Sigmoid colon (tissue), 4 donors: ENCODE results near the gene PSMD10.
A peak's percentile ranks its signal among the peaks of the same experiment; 100 is the strongest.

ENCODE experiments used
- CTCF ChIP-seq, 4 experiments: fragments of 450-650 bp in 3 of 4; fragments of 200-600 bp in 1 of 4; IDR thresholded peaks; one replicate each; pipeline ENCODE4 v1.5.1; 2016 to 2019; ENCODE audit warnings: antibody characterized with exemption in 4 of 4, mild to moderate bottlenecking in 3 of 4, moderate library complexity in 2 of 4
- EP300 ChIP-seq, 4 donors: sonication (generic); formaldehyde crosslinking; IDR thresholded peaks; one replicate each; pipeline ENCODE4 v1.6.1; 2017; ENCODE audit warnings: antibody characterized with exemption in 4 of 4
- POLR2A ChIP-seq, 2 donors: fragments of 450-650 bp; IDR thresholded peaks; one replicate each; pipeline ENCODE4 v1.6.1; 2016; ENCODE audit warnings: antibody characterized with exemption in 2 of 2, mild to moderate bottlenecking in 2 of 2, moderate library complexity in 2 of 2
- POLR2AphosphoS5 ChIP-seq, 4 donors: sonication (generic); formaldehyde crosslinking; IDR thresholded peaks; one replicate each; pipeline ENCODE4 v1.6.1; 2017; ENCODE audit warnings: antibody characterized with exemption in 4 of 4

- peak in 1 of 4 experiments; percentile 12 for TF ChIP-seq CTCF (IDR thresholded peaks at IDR 0.05)
- peak; percentile 48 to 62 for TF ChIP-seq POLR2A (IDR thresholded peaks at IDR 0.05)
- TF ChIP-seq EP300 (IDR thresholded peaks at IDR 0.05) = no peak
- peak; percentile 60 to 88 (median 84) for TF ChIP-seq POLR2AphosphoS5 (IDR thresholded peaks at IDR 0.05)
Observed at GRCh38 chrX:108091264-108091877, at the start of gene PSMD10, which contains the start of gene ATG4A.
